Small intestine (tissue), 7 donors: Measurements from ENCODE around the gene PCDHB5. TPM values are rescaled to one million over a fixed set of nuclear protein-coding genes. Genes with fewer than 3 reads are reported as not detected.
"Not testable (repeated sequence)": the region's sequence is repeated elsewhere in the genome, so short reads cannot be mapped to it uniquely, and the experiment has no call there.

Source experiments
- DNase-seq, 2 donors: peaks; one replicate each; pipeline versions ENCODE4 v3.0.0 to v3.0.0-alpha.2; 2013
- FAIRE-seq: peaks from 2 replicates; lab custom pipeline; 2012; peaks lifted over from hg19 to GRCh38; lab: Jason Lieb, UNC
- H3K27ac ChIP-seq, 3 donors: one replicate each; pipeline ENCODE4 v1.5.1; 2013; ENCODE audit warnings: low read length in 2 of 3, mild to moderate bottlenecking in 2 of 3, control low read depth in 1 of 3, inconsistent platforms in 1 of 3, low read depth in 1 of 3, moderate library complexity in 1 of 3
- H3K27me3 ChIP-seq, 3 donors: one replicate each; pipeline ENCODE4 v1.6.1; 2013; ENCODE audit warnings: low read length in 3 of 3, inconsistent platforms in 1 of 3; ENCODE audit not compliant: control insufficient read depth in 3 of 3, insufficient read depth in 3 of 3
- H3K36me3 ChIP-seq, 3 donors: one replicate each; pipeline ENCODE4 v1.6.1; 2013; ENCODE audit warnings: low read length in 3 of 3, inconsistent platforms in 1 of 3, low read depth in 1 of 3, mild to moderate bottlenecking in 1 of 3, moderate library complexity in 1 of 3; ENCODE audit not compliant: control insufficient read depth in 3 of 3, insufficient read depth in 2 of 3
- H3K4me1 ChIP-seq, 3 donors: one replicate each; pipeline ENCODE4 v1.6.1; 2013; ENCODE audit warnings: low read length in 2 of 3, inconsistent platforms in 1 of 3, low read depth in 1 of 3, mild to moderate bottlenecking in 1 of 3, moderate library complexity in 1 of 3; ENCODE audit not compliant: control insufficient read depth in 3 of 3, insufficient read depth in 2 of 3
- H3K4me3 ChIP-seq, 3 donors: one replicate each; pipeline ENCODE4 v1.5.1; 2013; ENCODE audit warnings: low read length in 3 of 3, control low read depth in 1 of 3, inconsistent platforms in 1 of 3, low read depth in 1 of 3, mild to moderate bottlenecking in 1 of 3, moderate library complexity in 1 of 3
- H3K9me3 ChIP-seq, 2 donors: one replicate each; pipeline ENCODE4 v1.6.1; 2013; ENCODE audit warnings: low read depth in 1 of 2, low read length in 1 of 2; ENCODE audit not compliant: control insufficient read depth in 2 of 2, insufficient read depth in 1 of 2
- WGBS, 3 donors: extraction: QIAGEN DNeasy Blood & Tissue Kit; methylation state at CpG; one replicate each; pipeline ENCODE4 v1.1.7; 2013; 5-methylcytosine and 5-hydroxymethylcytosine counted together
- polyA plus RNA-seq, 4 donors: library from polyadenylated mRNA; stranded (reverse) in 3 of 4; unstranded in 1 of 4; fragments of 200-250 nt in 3 of 4; fragments of 120-200 nt in 1 of 4; gene quantifications; one replicate each; pipeline versions ENCODE4 v1.2.1 to v1.2.3, GENCODE V29; 2013
- donor health status: healthy with polysubstance abuse.
- donor health status: control.
- donor health status: control.
- donor health status: Bipolar disorder and iron deficiency.
- donor health status: healthy.

The PCDHB5 gene
- polyA plus RNA-seq, 4 donors: 0.91 to 0.99 TPM; not detected in 2

DNA sequence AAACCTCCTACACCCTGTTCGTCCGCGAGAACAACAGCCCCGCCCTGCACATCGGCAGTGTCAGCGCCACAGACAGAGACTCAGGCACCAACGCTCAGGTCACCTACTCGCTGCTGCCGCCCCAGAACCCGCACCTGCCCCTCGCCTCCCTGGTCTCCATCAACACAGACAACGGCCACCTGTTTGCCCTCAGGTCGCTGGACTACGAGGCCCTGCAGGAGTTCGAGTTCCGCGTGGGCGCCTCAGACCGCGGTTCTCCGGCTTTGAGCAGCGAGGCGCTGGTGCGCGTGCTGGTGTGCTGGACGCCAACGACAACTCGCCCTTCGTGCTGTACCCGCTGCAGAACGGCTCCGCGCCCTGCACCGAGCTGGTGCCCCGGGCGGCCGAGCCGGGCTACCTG lies 22.4 kb downstream of the PCDHB5 start:
- DNase-seq, H3K27me3 ChIP-seq, H3K4me3 ChIP-seq, H3K4me1 ChIP-seq, FAIRE-seq, H3K36me3 ChIP-seq, H3K27ac ChIP-seq: not testable (repeated sequence)
- 40 to 70% (median 59%) methylated on average over 25 to 38 of the region's 38 CpGs for WGBS, 3 donors
- H3K9me3 ChIP-seq: peaks cover 0 to 30% of the 10 kb centered on the region in 2 donors

DNA sequence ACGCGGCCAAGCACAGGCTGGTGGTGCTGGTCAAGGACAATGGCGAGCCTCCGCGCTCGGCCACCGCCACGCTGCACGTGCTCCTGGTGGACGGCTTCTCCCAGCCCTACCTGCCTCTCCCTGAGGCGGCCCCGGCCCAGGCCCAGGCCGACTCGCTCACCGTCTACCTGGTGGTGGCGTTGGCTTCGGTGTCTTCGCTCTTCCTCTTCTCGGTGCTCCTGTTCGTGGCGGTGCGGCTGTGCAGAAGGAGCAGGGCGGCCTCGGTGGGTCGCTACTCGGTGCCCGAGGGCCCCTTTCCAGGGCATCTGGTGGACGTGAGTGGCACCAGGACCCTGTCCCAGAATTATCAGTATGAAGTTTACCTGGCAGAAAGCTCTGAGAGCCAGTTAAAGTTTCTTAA lies 22.9 kb downstream of the PCDHB5 start:
- FAIRE-seq, DNase-seq: not testable (repeated sequence)

DNA sequence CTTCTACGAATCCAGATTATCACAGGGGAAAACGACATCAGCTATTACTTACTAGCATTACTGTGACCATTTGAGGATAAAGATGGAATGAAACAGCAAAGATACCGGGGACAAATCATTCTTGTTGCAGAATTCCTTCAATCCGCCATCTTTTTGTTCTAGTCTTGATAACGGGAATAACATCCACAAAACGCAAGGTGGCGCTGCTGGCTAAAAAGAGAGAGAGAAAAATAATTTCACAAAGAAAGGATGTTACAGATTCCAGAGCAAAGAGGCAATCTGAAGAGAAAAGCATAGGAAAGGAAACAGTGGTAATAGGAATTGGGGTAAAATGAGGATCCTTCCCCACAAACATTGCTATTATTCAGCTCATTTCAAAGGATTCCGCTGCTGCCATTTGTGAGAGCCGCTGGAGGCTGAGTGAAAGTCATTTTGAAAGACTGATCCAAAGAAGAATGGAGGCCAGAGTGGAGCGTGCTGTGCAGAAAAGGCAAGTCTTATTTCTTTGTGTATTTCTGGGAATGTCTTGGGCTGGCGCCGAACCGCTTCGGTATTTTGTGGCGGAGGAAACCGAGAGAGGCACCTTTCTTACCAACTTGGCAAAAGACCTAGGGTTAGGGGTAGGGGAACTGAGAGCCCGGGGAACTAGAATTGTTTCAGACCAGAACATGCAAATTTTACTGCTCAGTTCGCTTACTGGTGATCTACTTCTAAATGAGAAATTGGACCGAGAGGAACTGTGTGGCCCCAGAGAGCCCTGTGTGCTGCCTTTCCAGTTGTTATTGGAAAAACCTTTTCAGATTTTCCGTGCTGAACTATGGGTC lies 37.6 kb downstream of the PCDHB5 start, which contains the start of gene PCDHB7:
PCDHB7 (plus strand) TSS at position 264 of the 824 bp plus-strand sequence; CDS start at position 456, 192 bp downstream.
- no peaks in the 10 kb centered on the region for H3K27me3 ChIP-seq
- no peaks in the 10 kb centered on the region for H3K36me3 ChIP-seq
- no peaks in the 10 kb centered on the region for H3K4me1 ChIP-seq
- WGBS, 3 donors: 33 to 48% (median 36%) methylated on average over 20 of the region's 20 CpGs
- no peak within 1 kb of the TSS for H3K27ac ChIP-seq
- peaks cover 0 to 20% of the 10 kb centered on the region in 2 donors for H3K9me3 ChIP-seq
- peak; percentile 1 to 11 for DNase-seq
- FAIRE-seq: no peak
- peak within 1 kb of the TSS in 1 of 3 donors; percentile 12 for H3K4me3 ChIP-seq

More for the DNA sequence above, 22.9 kb downstream of the PCDHB5 start:
- not testable (repeated sequence) for H3K27ac ChIP-seq, H3K36me3 ChIP-seq, H3K27me3 ChIP-seq, H3K4me1 ChIP-seq, H3K4me3 ChIP-seq
- H3K9me3 ChIP-seq: peaks cover 0 to 29% of the 10 kb centered on the region in 2 donors
- 40 to 70% (median 62%) methylated on average over 15 to 22 of the region's 28 CpGs for WGBS, 3 donors

DNA sequence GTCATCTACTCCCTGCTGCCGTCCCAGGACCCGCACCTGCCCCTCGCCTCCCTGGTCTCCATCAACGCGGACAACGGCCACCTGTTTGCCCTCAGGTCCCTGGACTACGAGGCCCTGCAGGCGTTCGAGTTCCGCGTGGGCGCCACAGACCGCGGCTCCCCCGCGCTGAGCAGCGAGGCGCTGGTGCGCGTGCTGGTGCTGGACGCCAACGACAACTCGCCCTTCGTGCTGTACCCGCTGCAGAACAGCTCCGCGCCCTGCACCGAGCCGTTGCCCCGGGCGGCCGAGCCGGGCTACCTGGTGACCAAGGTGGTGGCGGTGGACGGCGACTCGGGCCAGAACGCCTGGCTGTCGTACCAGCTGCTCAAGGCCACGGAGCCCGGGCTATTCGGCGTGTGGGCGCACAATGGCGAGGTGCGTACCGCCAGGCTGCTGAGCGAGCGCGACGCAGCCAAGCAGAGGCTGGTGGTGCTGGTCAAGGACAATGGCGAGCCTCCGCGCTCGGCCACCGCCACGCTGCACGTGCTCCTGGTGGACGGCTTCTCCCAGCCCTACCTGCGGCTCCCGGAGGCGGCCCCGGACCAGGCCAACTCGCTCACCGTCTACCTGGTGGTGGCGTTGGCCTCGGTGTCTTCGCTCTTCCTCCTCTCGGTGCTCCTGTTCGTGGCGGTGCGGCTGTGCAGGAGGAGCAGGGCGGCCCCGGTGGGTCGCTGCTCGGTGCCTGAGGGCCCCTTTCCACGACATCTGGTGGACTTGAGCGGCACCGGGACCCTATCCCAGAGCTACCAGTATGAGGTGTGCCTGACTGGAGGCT lies 39.5 kb downstream of the PCDHB5 start:
- H3K36me3 ChIP-seq, H3K4me1 ChIP-seq, H3K27me3 ChIP-seq, DNase-seq, H3K27ac ChIP-seq, FAIRE-seq, H3K4me3 ChIP-seq: not testable (repeated sequence)
- 49 to 72% (median 63%) methylated on average over 52 to 79 of the region's 79 CpGs for WGBS, 3 donors
- peaks cover 0 to 24% of the 10 kb centered on the region in 2 donors for H3K9me3 ChIP-seq

DNA sequence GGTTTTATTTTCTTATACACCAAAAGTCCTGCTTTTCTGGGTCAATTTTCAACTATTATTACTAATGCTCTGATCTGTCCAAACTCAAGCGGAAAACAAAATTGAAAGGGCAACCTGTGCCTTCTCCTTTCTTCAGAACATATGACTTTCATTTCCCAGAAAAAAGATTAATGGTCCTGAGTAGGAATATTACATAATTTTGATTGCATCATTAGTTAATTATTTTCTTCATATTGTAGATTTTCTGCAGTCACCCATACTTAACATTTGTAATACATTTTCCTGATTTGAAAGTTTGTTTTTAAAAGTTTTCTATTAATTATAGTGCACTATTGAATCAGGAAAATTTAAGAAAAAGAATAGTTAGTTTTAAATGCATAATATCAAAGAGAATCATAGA lies 40.9 kb downstream of the PCDHB5 start:
- Histone ChIP-seq H3K27ac (no peak overlapping the region), H3K36me3 (no peaks in the 10 kb centered on the region), H3K27me3 (no peaks in the 10 kb centered on the region), H3K4me3 (no peak overlapping the region), H3K9me3 (peaks cover 0 to 32% of the 10 kb centered on the region in 2 donors), H3K4me1 (no peaks in the 10 kb centered on the region)
- DNase-seq (no peak), FAIRE-seq (peak; percentile 96)
- 65 to 72% (median 68%) methylated on average over 1 of the region's 1 CpG for WGBS, 3 donors

DNA sequence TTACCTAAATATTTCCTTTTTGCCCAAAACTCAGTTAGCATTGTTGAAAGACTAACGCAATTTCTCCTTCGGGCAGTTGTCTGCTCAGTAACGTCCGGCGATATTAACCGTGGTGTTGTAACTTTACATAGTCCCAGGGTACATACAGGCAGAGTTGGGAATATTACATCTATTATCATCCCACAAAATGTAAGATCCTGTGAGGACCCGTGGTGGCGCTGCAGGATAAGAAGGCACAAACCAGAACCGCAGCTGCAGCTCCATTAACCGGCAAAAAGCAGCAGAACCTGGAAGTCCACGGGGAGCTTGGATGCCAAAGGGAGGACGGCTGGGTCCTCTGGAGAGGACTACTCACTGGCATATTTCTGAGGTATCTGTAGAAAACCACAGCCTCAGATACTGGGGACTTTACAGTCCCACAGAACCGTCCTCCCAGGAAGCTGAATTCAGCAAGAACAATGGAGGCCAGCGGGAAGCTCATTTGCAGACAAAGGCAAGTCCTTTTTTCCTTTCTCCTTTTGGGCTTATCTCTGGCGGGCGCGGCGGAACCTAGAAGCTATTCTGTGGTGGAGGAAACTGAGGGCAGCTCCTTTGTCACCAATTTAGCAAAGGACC lies 42.7 kb downstream of the PCDHB5 start, which contains the start of gene PCDHB8:
PCDHB8 (plus strand) TSS at position 214 of the 615 bp plus-strand sequence; CDS start at position 459, 245 bp downstream.
- H3K27me3 ChIP-seq, H3K4me1 ChIP-seq, H3K4me3 ChIP-seq, FAIRE-seq, H3K36me3 ChIP-seq, H3K27ac ChIP-seq, DNase-seq: not testable (repeated sequence)
- H3K9me3 ChIP-seq: peaks cover 0 to 37% of the 10 kb centered on the region in 2 donors
- 26 to 42% (median 41%) methylated on average over 13 to 15 of the region's 18 CpGs for WGBS, 3 donors

DNA sequence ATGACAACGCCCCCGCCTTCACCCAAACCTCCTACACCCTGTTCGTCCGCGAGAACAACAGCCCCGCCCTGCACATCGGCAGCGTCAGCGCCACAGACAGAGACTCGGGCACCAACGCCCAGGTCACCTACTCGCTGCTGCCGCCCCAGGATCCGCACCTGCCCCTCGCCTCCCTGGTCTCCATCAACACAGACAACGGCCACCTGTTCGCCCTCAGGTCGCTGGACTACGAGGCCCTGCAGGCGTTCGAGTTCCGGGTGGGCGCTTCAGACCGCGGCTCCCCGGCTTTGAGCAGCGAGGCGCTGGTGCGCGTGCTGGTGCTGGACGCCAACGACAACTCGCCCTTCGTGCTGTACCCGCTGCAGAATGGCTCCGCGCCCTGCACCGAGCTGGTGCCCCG lies 44.4 kb downstream of the PCDHB5 start:
- not testable (repeated sequence) for FAIRE-seq, DNase-seq, H3K36me3 ChIP-seq, H3K4me3 ChIP-seq, H3K27ac ChIP-seq, H3K4me1 ChIP-seq, H3K27me3 ChIP-seq
- WGBS, 3 donors: 49 to 64% (median 57%) methylated on average over 27 to 35 of the region's 39 CpGs
- peaks cover 0 to 37% of the 10 kb centered on the region in 2 donors for H3K9me3 ChIP-seq

DNA sequence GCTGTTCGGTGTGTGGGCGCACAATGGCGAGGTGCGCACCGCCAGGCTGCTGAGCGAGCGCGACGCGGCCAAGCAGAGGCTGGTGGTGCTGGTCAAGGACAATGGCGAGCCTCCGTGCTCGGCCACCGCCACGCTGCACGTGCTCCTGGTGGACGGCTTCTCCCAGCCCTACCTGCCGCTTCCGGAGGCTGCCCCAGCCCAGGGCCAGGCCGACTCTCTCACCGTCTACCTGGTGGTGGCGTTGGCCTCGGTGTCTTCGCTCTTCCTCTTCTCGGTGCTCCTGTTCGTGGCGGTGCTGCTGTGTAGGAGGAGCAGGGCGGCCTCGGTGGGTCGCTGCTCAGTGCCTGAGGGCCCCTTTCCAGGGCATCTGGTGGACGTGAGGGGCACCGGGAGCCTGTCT lies 44.9 kb downstream of the PCDHB5 start:
- WGBS, 3 donors: 37 to 45% (median 42%) methylated on average over 11 to 27 of the region's 32 CpGs
- FAIRE-seq: not testable (repeated sequence)

More for the DNA sequence above, 44.9 kb downstream of the PCDHB5 start:
- H3K4me3 ChIP-seq, H3K36me3 ChIP-seq, H3K27ac ChIP-seq, H3K4me1 ChIP-seq, DNase-seq, H3K27me3 ChIP-seq: not testable (repeated sequence)
- peaks cover 0 to 34% of the 10 kb centered on the region in 2 donors for H3K9me3 ChIP-seq
